Colonic mucosa (tissue), 4 donors: ENCODE measurements around the gene JMJD1C. TPM values are rescaled to one million over a fixed set of nuclear protein-coding genes. Genes with fewer than 3 reads are reported as not detected.

ENCODE experiments used
- DNase-seq: peaks from one replicate; pipeline ENCODE4 v3.0.0-alpha.2; 2020
- H3K27ac ChIP-seq: fragments of 200-600 bp; one replicate; pipeline ENCODE4 v1.8.0; 2021
- H3K27me3 ChIP-seq: fragments of 200-600 bp; one replicate; pipeline ENCODE4 v1.8.0; 2021
- H3K36me3 ChIP-seq: fragments of 200-600 bp; one replicate; pipeline ENCODE4 v1.8.0; 2021
- H3K4me1 ChIP-seq: fragments of 200-600 bp; one replicate; pipeline ENCODE4 v1.8.0; 2021; ENCODE audit warnings: mild to moderate bottlenecking
- H3K4me3 ChIP-seq: fragments of 200-600 bp; one replicate; pipeline ENCODE4 v1.8.0; 2021
- H3K9ac ChIP-seq, 2 donors: one replicate each; pipeline ENCODE4 v1.7.0; 2013; ENCODE audit warnings: control low read depth in 2 of 2, low read depth in 2 of 2, low read length in 2 of 2
- H3K9me3 ChIP-seq: fragments of 200-600 bp; one replicate; pipeline ENCODE4 v1.8.0; 2021
- intact Hi-C: fragments of 100-400 bp; cut with DNase I; formaldehyde crosslinking; loops from one replicate; pipeline ENCODE4 v1.14.1; 2022
- total RNA-seq, 2 donors: library from RNA; stranded (reverse); fragmentation: NEBNext Ultra II Directional in 1 of 2; extraction: Animal tissue kit (Norgen Biotek cat#: 25700) in 1 of 2; gene quantifications; one replicate each; pipeline ENCODE4 v1.2.1, GENCODE V29; 2021
- TF ChIP-seq, protein P1 (sequence below): fragments of 200-600 bp; IDR thresholded peaks from one replicate; pipeline ENCODE4 v1.8.0; 2022; ENCODE audit warnings: antibody characterized with exemption, mild to moderate bottlenecking
- donor health status: healthy.
- donor health status: DM: no; HTN: no; CAD: no.
- donor health status: DM: no; HTN: no; CAD: no.

JMJD1C gene
- total RNA-seq, 2 donors from 2014 or later: 37.7 to 72.2 TPM

DNA sequence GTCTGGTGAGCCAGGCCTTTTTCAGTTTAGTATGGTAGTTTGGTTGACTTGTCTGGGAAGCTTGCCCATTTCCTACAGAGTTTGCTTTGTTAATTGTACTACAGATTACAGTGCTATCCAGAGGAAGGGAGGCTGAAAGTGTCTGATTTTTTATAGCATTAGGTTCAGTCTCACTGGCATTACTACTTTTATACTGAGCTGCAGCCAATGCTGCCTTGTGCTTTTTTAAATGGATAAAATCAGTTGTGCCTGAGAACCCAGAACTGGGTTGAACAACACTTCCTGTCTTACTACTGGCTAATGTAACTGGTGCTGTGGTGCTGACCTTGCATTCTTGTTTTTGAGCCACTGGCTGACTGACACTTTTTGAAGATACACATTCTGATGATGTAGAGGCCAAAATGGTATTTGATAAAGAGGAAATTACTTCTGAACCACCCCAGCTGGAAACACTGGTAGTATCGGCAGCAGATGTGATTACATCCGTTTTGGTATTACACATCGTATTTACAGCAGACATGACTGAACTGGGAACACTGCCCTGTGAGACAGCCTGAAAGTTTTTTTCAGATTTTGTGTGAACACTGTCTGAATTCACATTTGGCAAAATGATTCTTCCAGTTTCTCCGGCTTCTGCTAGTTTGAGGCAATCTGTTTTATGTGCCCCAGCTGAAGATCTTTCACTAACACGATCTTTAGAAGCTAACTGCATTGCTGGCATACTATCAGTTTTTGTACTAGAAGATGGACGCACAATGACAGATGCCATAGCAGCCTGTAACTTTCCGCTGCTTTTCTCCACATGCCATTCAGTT is 258.6 kb downstream of the JMJD1C start:
- H3K9me3 ChIP-seq: no peaks in the 10 kb centered on the region
- TF ChIP-seq, protein P1, sequence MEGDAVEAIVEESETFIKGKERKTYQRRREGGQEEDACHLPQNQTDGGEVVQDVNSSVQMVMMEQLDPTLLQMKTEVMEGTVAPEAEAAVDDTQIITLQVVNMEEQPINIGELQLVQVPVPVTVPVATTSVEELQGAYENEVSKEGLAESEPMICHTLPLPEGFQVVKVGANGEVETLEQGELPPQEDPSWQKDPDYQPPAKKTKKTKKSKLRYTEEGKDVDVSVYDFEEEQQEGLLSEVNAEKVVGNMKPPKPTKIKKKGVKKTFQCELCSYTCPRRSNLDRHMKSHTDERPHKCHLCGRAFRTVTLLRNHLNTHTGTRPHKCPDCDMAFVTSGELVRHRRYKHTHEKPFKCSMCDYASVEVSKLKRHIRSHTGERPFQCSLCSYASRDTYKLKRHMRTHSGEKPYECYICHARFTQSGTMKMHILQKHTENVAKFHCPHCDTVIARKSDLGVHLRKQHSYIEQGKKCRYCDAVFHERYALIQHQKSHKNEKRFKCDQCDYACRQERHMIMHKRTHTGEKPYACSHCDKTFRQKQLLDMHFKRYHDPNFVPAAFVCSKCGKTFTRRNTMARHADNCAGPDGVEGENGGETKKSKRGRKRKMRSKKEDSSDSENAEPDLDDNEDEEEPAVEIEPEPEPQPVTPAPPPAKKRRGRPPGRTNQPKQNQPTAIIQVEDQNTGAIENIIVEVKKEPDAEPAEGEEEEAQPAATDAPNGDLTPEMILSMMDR: no peak
- peak overlapping the region in 1 of 2 donors; percentile 51 for H3K9ac ChIP-seq
- intact Hi-C loops: no loop called here
- H3K4me1 ChIP-seq: peaks cover 10% of the 10 kb centered on the region
- no peak overlapping the region for H3K4me3 ChIP-seq
- DNase-seq: peak; percentile 29
- H3K36me3 ChIP-seq: no peaks in the 10 kb centered on the region
- H3K27me3 ChIP-seq: no peaks in the 10 kb centered on the region
- peak overlapping the region; percentile 57 for H3K27ac ChIP-seq

DNA sequence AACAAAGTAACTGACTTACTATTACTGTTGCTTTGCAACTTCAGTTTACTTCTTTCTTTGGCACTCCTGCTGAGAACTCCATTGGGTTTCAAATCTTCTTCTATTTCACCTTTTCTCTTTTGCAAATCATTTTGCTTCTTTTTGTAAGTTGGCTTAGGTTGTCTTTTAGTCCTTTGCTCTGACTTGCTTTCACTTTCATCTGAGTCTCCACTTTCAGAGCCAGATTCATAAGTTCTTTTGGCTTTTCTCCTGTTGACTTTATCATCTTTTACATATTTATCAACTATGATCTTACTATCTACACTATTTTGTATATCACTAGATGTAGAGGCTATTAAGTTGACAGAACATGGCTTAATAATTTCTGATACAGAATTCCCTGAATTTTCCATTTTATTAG is 259.2 kb downstream of the JMJD1C start:
- TF ChIP-seq, protein P1: no peak
- Histone ChIP-seq H3K4me3 (no peak overlapping the region), H3K27ac (peak overlapping the region; percentile 57), H3K9ac (peak overlapping the region in 1 of 2 donors; percentile 51), H3K36me3 (no peaks in the 10 kb centered on the region), H3K4me1 (peaks cover 10% of the 10 kb centered on the region), H3K9me3 (no peaks in the 10 kb centered on the region), H3K27me3 (no peaks in the 10 kb centered on the region)
- intact Hi-C loops: no loop called here
- no peak for DNase-seq

DNA sequence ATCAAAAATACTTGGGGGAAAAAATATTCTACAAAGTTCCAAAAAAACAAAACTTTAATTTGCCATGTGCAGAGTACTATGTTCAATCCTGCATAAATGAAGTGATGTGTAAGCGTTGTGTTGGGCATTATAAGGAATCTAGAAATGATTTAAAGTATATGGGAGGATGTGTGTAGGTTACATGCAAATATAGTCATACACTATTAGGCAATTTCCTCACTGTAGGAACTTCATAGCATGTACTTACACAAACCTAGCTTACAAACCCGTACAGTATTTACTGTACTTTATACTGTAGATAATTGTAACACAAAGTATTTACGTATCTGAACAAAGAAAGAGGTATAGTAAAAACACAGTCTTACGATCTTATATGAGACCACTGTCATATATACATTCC is 260.4 kb downstream of the JMJD1C start:
- no peaks in the 10 kb centered on the region for H3K9me3 ChIP-seq
- no peak overlapping the region for H3K27ac ChIP-seq
- intact Hi-C loops: no loop called here
- no peaks in the 10 kb centered on the region for H3K27me3 ChIP-seq
- peaks cover 10% of the 10 kb centered on the region for H3K4me1 ChIP-seq
- TF ChIP-seq, protein P1: no peak
- no peak for DNase-seq
- no peaks in the 10 kb centered on the region for H3K36me3 ChIP-seq
- no peak overlapping the region for H3K4me3 ChIP-seq
- no peak overlapping the region for H3K9ac ChIP-seq

DNA sequence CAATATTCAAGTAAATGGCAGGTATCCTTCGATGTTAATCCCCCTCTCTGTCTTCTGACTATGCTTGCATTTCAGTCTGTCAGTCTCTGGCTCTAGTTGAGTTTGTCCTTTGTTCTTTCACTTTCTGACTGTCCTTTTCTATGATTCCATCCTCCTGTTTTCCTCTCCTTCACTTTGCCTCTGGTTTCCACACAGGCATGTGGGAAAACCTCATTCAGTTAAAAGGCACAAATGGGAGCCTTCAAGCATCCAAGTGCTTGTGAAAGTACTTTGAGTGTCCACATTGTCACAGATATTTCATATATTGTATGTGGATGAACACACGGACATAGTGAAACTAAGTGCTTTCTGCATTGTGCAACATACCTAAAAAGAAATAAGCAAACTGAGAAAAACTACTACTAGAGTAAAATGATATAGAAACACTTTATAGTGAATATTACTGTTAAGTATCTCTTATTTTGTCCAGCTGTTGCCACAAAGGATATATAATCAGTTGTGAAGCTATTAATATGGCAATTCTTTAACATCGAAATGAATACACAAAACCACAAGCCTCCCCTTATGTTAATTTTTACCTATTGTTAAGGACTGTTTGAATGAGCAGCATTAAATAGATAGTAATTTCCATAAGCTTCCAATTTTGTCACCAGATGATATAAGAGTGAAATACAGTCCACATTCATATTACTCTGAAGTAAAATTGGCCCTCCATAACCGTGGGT is 260.9 kb downstream of the JMJD1C start:
- Histone ChIP-seq H3K4me1 (peaks cover 10% of the 10 kb centered on the region), H3K27ac (no peak overlapping the region), H3K36me3 (no peaks in the 10 kb centered on the region), H3K4me3 (no peak overlapping the region), H3K9ac (no peak overlapping the region), H3K9me3 (no peaks in the 10 kb centered on the region), H3K27me3 (no peaks in the 10 kb centered on the region)
- intact Hi-C loops: no loop called here
- TF ChIP-seq, protein P1: no peak
- no peak for DNase-seq

DNA sequence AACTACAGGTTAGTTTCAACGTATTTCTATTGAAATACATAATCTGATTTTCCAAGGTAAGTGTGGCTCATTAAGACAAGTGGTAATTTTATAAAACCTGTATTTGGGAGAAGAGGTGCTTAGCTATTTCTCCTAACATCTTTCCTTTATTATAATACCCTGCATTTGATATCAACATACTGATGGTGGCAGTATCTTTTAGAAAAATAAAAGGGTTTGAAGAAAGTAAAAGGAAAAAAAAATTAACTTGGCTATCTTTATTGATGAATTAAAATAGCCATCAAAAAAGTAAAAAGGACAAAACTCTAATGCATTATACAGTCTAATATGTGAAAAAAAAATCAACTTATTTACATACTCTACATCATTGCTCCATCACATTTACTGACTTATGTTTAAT is 264.7 kb downstream of the JMJD1C start:
- Histone ChIP-seq H3K9ac (no peak overlapping the region), H3K27me3 (no peaks in the 10 kb centered on the region), H3K27ac (no peak overlapping the region), H3K9me3 (no peaks in the 10 kb centered on the region), H3K4me3 (no peak overlapping the region), H3K4me1 (no peaks in the 10 kb centered on the region), H3K36me3 (no peaks in the 10 kb centered on the region)
- intact Hi-C loops: no loop called here
- no peak for DNase-seq
- TF ChIP-seq, protein P1: no peak
